D721Med (cell line): ENCODE data around the gene OLA1.
"Not testable (repeated sequence)": the region's sequence is repeated elsewhere in the genome, so short reads cannot be mapped to it uniquely, and the experiment has no call there.

Experiments used
- DNase-seq: peaks from one replicate; pipeline ENCODE4 v3.0.0; 2011; ENCODE audit warnings: low spot score; ENCODE audit not compliant: insufficient read length
- FAIRE-seq: peaks from 2 replicates; lab custom pipeline; 2011; peaks lifted over from hg19 to GRCh38; lab: Jason Lieb, UNC
- CTCF ChIP-seq: IDR thresholded peaks from 2 replicates; pipeline ENCODE4 v1.5.1; 2012; ENCODE audit warnings: mild to moderate bottlenecking, control low read depth; ENCODE audit not compliant: insufficient read depth; ENCODE audit errors: missing control alignments

OLA1 gene

GRCh38 chr2:174266288-174266687, 18.0 kb upstream of the OLA1 start:
- no peak for TF ChIP-seq CTCF
- no peak for FAIRE-seq
- no peak for DNase-seq

GRCh38 chr2:174263997-174264396, 15.7 kb upstream of the OLA1 start:
- no peak for DNase-seq
- no peak for TF ChIP-seq CTCF
- no peak for FAIRE-seq

GRCh38 chr2:174259981-174260380, 11.6 kb upstream of the OLA1 start:
- no peak for TF ChIP-seq CTCF
- DNase-seq (no peak), FAIRE-seq (no peak)

- DNase-seq = no peak
- FAIRE-seq = no peak
- no peak for TF ChIP-seq CTCF
Measured at GRCh38 chr2:174254267-174254666, 5.9 kb upstream of the OLA1 start.

GRCh38 chr2:174248998-174249592, 763 bp upstream of the OLA1 start:
- DNase-seq (no peak), FAIRE-seq (no peak)
- TF ChIP-seq CTCF = no peak

GRCh38 chr2:174247474-174248186, 702 bp downstream of the OLA1 start:
- no peak for FAIRE-seq
- TF ChIP-seq CTCF = no peak
- no peak for DNase-seq

GRCh38 chr2:174246944-174247381, 1.4 kb downstream of the OLA1 start:
- FAIRE-seq (no peak), DNase-seq (no peak)
- no peak for TF ChIP-seq CTCF

- not testable (repeated sequence) for FAIRE-seq, DNase-seq
Measured at GRCh38 chr2:174245628-174246027, 2.7 kb downstream of the OLA1 start.
